SK-N-MC (cell line): Measurements from ENCODE around the gene ZNF789.

Experiments
- EZH2 ChIP-seq: fragments of 200-600 bp; sonication (generic); IDR thresholded peaks from one replicate; pipeline ENCODE4 v1.6.1; 2017; ENCODE audit warnings: antibody characterized with exemption
- FOXP2 ChIP-seq: optimal IDR thresholded peaks from 2 replicates; pipeline ENCODE3; 2011; ENCODE audit warnings: mild to moderate bottlenecking, moderate library complexity; ENCODE audit not compliant: insufficient read depth; ENCODE audit errors: extremely low read length, control extremely low read depth
- POLR2AphosphoS5 ChIP-seq: IDR thresholded peaks from 2 replicates; pipeline ENCODE4 v1.6.1; 2012; ENCODE audit warnings: mild to moderate bottlenecking, low read depth, low read length, borderline replicate concordance

GRCh38 chr7:99456288-99456687, 16.4 kb upstream of the ZNF789 start:
- TF ChIP-seq EZH2 = no peak
- TF ChIP-seq POLR2AphosphoS5 = no peak
- no peak for TF ChIP-seq FOXP2
